ENCODE data around the gene FGF22. TPM values are rescaled to one million over a fixed set of nuclear protein-coding genes. Genes with fewer than 3 reads are reported as not detected.

The FGF22 gene
- total RNA-seq, 1 experiment from 2014 or later = not detected

DNA sequence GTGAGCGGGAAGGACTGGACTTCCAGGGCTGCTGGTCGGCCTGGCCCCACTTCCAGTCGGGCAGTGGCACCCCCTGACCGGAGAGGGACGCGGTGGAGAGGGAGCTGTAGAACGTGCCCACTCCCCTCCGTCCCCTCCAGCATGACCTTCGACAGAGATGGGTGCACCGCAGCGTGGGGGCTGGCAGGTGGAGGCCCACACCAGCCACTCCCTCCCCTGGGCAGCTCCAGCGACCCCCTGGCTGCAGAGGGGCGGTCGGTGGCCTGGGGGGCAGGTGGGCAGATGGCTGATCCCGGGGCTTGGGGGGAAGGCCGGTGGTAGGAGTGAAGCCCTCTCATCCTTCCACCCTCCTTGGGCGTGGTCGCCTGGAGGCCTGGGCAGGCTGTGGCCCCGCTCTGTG is 47.6 kb upstream of the FGF22 start:
- intact Hi-C loops (cut with micrococcal nuclease) = no loop called here
- H3K4me1 Mint-ChIP-seq (ENCODE audit: insufficient read depth, unreplicated experiment) = no peaks in the 10 kb centered on the region
- H3K9me3 Mint-ChIP-seq (ENCODE audit: unreplicated experiment) = no peaks in the 10 kb centered on the region
- DNase-seq (ENCODE audit: unreplicated experiment) = no peak
- CTCF ChIA-PET = no interaction called here
- no peak overlapping the region for H3K27ac Mint-ChIP-seq (ENCODE audit: low read depth, unreplicated experiment)
- POLR2A ChIA-PET = no interaction called here
- no peaks in the 10 kb centered on the region for H3K27me3 Mint-ChIP-seq (ENCODE audit: insufficient read depth, unreplicated experiment)
- no peak overlapping the region for H3K4me3 Mint-ChIP-seq (ENCODE audit: unreplicated experiment)
- H3K36me3 Mint-ChIP-seq (ENCODE audit: insufficient read depth, unreplicated experiment) = no peaks in the 10 kb centered on the region
- BruUV-seq (replicated peaks) = no TSS peak
- TF ChIP-seq, protein P1, sequence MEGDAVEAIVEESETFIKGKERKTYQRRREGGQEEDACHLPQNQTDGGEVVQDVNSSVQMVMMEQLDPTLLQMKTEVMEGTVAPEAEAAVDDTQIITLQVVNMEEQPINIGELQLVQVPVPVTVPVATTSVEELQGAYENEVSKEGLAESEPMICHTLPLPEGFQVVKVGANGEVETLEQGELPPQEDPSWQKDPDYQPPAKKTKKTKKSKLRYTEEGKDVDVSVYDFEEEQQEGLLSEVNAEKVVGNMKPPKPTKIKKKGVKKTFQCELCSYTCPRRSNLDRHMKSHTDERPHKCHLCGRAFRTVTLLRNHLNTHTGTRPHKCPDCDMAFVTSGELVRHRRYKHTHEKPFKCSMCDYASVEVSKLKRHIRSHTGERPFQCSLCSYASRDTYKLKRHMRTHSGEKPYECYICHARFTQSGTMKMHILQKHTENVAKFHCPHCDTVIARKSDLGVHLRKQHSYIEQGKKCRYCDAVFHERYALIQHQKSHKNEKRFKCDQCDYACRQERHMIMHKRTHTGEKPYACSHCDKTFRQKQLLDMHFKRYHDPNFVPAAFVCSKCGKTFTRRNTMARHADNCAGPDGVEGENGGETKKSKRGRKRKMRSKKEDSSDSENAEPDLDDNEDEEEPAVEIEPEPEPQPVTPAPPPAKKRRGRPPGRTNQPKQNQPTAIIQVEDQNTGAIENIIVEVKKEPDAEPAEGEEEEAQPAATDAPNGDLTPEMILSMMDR (IDR thresholded peaks at IDR 0.05; ENCODE audit: unreplicated experiment) = no peak

DNA sequence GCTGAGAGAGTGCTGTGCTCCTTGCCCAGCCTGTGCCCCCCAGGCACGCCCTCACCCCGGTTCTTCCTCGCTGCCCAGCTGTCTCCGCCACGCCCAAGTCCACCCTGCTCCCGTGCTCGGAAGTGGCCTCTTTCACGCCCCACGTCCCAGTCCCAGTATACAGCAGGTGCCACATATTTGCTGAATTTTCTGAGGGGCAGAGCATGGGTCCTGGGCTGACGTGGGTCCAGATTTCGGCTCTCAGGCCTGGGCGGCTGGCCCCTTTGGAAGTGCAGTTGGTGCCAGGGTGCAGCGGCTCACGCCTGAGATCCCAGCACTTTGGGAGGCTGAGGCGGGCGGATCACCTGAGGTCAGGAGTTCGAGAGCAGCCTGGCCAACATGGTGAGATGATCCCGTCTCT is 46.6 kb upstream of the FGF22 start:
- Mint-ChIP-seq H3K27ac (ENCODE audit: low read depth, unreplicated experiment) (no peak overlapping the region), H3K27me3 (ENCODE audit: insufficient read depth, unreplicated experiment) (no peaks in the 10 kb centered on the region), H3K36me3 (ENCODE audit: insufficient read depth, unreplicated experiment) (no peaks in the 10 kb centered on the region), H3K4me3 (ENCODE audit: unreplicated experiment) (no peak overlapping the region), H3K9me3 (ENCODE audit: unreplicated experiment) (no peaks in the 10 kb centered on the region), H3K4me1 (ENCODE audit: insufficient read depth, unreplicated experiment) (no peaks in the 10 kb centered on the region)
- ChIA-PET POLR2A (interaction anchor here (0.7 kb wide), 1 partner anchor 21 kb away, joined by 3 read pairs; no protein-coding TSS in a partner anchor), CTCF (no interaction called here)
- intact Hi-C loops (cut with micrococcal nuclease) = no loop called here
- TF ChIP-seq, protein P1 (IDR thresholded peaks at IDR 0.05; ENCODE audit: unreplicated experiment) = no peak
- DNase-seq (ENCODE audit: unreplicated experiment) = no peak
- no TSS peak for BruUV-seq (replicated peaks)

DNA sequence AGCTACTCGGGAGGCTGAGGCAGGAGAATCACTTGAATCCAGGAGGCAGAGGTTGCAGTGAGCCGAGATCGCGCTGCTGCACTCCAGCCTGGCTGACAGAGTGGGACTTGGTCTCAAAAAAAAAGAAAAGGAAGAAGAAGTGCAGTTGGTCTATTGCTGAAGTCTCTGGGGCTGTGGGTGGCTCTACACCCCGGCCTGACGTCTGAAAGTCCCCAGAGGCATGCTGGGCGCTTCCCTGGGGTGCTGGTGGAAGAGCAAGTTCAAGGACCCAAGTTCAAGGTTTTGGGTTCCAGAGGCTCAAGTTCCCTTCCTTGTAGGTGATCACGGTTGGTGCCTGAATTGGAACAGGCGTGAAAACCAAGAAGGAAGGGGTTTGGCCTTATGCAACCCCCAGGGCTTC is 46.2 kb upstream of the FGF22 start:
- ChIA-PET CTCF (no interaction called here), POLR2A (no interaction called here)
- Mint-ChIP-seq H3K27ac (ENCODE audit: low read depth, unreplicated experiment) (no peak overlapping the region), H3K9me3 (ENCODE audit: unreplicated experiment) (no peaks in the 10 kb centered on the region), H3K27me3 (ENCODE audit: insufficient read depth, unreplicated experiment) (no peaks in the 10 kb centered on the region), H3K4me3 (ENCODE audit: unreplicated experiment) (no peak overlapping the region), H3K4me1 (ENCODE audit: insufficient read depth, unreplicated experiment) (no peaks in the 10 kb centered on the region), H3K36me3 (ENCODE audit: insufficient read depth, unreplicated experiment) (no peaks in the 10 kb centered on the region)
- intact Hi-C loops (cut with micrococcal nuclease) = no loop called here
- no TSS peak for BruUV-seq (replicated peaks)
- TF ChIP-seq, protein P1 (IDR thresholded peaks at IDR 0.05; ENCODE audit: unreplicated experiment) = no peak
- no peak for DNase-seq (ENCODE audit: unreplicated experiment)

DNA sequence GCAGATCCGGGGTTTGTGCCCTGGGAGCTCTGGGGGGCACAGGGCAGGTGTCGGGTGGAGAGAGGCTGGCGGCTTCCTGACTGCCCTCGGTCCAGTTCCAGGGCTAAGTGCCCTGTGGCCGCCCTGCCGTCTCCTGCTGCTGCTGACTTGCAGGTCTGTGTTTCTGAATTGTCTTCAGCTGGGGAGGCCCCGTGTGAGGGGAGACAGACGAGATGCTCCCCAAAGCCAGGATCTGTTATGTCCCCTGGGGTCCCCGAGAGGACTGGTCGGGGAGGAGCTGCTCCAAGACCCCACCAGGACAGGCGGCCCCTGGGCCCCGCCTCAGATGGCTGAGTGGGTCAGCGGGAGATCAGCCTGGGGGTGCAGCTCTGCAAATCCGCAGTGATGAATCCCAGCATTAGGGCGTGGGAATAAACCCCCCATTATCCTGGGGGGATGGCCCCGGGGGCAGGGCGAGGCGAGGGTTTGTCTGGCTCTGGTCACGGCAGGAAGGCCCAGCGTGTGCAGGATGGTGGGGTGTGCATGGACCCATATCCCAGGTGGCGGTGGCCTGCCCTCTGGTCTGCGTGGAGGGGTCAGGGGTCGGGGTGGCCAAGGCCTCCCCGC is 45.3 kb upstream of the FGF22 start:
- intact Hi-C loops (cut with micrococcal nuclease) = no loop called here
- ChIA-PET POLR2A (interaction anchor here (0.6 kb wide), 1 partner anchor 61 kb away, joined by 3 read pairs; no protein-coding TSS in a partner anchor), CTCF (no interaction called here)
- TF ChIP-seq, protein P1 (IDR thresholded peaks at IDR 0.05; ENCODE audit: unreplicated experiment) = no peak
- Mint-ChIP-seq H3K27ac (ENCODE audit: low read depth, unreplicated experiment) (no peak overlapping the region), H3K36me3 (ENCODE audit: insufficient read depth, unreplicated experiment) (no peaks in the 10 kb centered on the region), H3K9me3 (ENCODE audit: unreplicated experiment) (no peaks in the 10 kb centered on the region), H3K4me3 (ENCODE audit: unreplicated experiment) (no peak overlapping the region), H3K4me1 (ENCODE audit: insufficient read depth, unreplicated experiment) (no peaks in the 10 kb centered on the region), H3K27me3 (ENCODE audit: insufficient read depth, unreplicated experiment) (no peaks in the 10 kb centered on the region)
- no peak for DNase-seq (ENCODE audit: unreplicated experiment)
- BruUV-seq (replicated peaks) = no TSS peak

All from MCF 10A (cell line).